GM18870 (cell line): Measurements from ENCODE around the gene BFSP1.
A peak's percentile ranks its signal among the peaks of the same experiment; 100 is the strongest.

Experiments used
- ATAC-seq: cut with Tn5 transposase; IDR thresholded peaks from one replicate; pipeline ENCODE4 v1.9.1; 2021; ENCODE audit warnings: moderate library complexity; ENCODE audit not compliant: unreplicated experiment

BFSP1 gene

DNA sequence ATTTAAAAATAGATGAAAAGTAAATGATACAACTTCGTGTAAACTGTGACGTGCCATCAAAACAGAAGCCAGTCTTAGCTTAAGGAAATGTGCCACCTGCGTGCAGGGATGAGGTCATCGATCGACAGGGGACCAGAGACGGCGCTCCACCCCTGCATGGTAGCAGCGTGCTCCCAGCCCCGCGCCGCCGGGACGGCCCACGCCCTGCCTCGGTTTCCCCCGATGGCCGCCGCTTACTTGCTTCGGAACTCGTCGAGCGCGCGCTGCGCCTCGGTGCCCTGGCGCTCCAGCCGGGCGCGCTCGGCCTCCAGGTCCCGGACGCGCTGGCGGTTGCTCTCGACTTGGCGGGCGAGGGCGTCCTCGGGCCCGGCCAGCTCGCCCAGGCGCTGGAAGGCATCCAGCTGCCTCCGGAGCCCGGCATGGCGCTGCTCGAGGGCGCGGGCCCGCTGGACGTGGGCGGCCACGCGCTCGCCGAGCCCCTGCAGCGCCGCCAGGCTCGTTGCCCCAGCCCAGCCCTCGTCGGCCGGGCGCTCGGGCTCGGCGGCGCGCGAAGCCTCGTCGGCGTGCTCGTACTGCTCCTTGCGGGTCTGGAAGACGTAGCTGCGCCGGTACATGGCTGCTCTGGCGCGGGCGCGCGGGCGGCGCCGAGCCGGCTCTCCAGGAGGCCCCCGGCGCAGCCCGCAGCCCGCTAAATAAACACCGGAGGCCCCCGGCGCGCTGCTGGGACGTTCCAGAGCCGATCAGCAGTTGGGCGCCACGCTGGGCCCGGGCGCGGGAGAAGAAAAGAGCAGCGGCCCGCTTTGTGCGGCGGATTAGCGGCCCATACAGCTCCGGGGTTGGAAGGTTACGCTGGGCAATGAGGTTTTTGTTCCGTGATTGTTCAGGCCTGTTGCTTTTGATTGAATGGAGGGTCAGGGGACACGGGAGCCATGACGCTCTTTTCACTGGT is at the start of gene BFSP1:
Gene BFSP1, minus strand, starts transcription at position 664 of the 949 bp plus-strand sequence. Its CDS starts 50 bp downstream, at position 614.
- ATAC-seq = no peak

- no peak for ATAC-seq
These were observed 49.7 kb upstream of the BFSP1 start for GRCh38 chr20:17580895-17581294.

DNA sequence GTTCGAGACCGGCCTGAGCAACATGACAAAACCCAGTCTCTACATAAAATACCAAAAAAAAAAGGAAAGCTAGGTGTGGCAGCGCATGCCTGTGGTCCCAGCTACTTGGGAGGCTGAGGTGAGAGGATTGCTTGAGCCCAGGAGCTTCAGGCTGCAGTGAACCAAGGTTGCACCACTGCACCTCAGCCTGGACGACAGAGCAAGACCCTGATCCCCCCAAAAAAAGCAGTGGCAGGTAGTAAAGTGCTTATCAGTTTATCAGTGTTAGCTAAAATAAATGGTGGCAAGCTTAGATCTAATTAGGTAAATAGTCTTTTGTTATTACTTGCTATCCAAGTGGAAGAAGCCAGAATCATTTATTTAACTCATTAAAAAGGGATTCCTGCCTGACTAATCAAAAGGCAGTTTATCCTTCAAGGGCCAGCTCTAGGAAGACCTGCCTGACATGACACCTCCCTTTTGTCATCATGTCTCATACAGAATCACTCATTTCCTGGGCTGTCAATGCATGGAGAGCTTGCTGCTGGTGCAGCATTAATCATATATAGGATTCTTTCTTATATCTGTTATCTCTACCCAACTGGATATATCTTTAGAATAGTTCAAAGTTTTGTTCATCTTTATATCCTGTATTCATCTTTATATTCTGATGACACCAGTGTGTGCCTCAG is 48.3 kb upstream of the BFSP1 start:
- ATAC-seq = no peak

DNA sequence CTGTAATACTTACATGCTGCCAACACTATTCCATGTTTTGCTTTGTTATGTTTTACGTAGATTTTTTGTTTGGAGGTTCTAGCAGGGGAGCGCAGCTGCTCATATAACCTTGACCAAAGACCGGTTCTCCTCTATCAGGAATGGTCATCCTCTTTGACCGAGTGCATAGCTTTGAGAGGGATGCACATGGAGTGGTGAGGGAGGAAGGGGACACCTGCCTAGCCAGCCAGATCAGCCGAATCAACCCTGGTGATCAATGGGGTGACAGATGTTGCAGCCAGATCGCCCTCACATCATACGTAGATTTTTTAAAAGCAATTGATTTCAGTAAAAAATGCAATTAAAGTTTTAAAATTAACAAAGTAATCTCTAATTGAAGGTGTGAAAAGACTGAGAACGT is 45.0 kb upstream of the BFSP1 start:
- no peak for ATAC-seq

DNA sequence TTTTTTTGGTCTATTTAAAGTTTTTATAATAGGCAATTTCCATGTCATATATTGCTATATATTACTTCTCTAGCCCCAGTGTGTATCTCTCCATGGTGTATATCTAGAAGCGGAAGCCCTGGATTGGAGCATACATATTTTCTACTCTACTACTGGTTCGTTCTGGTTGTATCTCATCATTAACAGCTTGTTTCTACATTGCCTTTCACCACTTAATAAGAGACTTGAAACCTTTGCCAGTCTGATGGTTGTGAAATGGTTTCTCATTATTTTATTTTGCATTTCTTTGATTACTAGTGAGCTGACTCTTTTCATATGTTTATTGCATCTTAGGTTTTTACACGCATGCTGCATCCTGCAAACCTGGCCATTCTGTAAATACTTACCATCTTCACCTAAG is 42.3 kb upstream of the BFSP1 start:
- no peak for ATAC-seq

DNA sequence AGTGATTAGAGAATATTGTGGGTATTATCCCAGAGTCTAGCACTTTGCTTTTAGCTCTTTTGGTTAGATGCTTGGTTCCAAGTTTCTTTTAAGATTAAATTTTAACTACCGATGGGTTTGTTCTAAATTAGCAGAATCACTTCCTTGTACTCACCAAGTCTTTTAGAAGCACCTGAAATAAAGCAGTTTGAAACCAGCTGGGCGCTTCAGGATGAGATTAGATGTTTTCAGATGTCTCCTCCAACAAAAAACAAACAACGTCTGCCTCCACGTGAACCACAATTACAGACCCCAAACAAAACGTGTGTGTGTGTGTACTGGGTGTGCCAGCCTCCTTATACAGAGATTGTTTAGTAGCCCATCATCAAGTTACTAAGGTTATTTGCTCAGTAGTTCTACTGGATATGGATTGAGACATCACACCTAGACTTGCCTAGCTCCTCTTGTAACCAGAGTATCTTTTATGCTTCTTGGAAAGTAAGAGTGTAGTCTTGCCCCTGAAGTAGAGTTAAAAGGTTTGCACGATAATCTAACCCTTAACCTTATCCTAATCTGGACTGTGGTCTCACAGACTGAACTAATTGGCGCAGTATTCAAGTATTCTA is 41.0 kb upstream of the BFSP1 start:
- no peak for ATAC-seq

GRCh38 chr20:17571153-17571527 is 40.0 kb upstream of the BFSP1 start:
- no peak for ATAC-seq

GRCh38 chr20:17570347-17571152 is 39.4 kb upstream of the BFSP1 start:
- no peak for ATAC-seq

DNA sequence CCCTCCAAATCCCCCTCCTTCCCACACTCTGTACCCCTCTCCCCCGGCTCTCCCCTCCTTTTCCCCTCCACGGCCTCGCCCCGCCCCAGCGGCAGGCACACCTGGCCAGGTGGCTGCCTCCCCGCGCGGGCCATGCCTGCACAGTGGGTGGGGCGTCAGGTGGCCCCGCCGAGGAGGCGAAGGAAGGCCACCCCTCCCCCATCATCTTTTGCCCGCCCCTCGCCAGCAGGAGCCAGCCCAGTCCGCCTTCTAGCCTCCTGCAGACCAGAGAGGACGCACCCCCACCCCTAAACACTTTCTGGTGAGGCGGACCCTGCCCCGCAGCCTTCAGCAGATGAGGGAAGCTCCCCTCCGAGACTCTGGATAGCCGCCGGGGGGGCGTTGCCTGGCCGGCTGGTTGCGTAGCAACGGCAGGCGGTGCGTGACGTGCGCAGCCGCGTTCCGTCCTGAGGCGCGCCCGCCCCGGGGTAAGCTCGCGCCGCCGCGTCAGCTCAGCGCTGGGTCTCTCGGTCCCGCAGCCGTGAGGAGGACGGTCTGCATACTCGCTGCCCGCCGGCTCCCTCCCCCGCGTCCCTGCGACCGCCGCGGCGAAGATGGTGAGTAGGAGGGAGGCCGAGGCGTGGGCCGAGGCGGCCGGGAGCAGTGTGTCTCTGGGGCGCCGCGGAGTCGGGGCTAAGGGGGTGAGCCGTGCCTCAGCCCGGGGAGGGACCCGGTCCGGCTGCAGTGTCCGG is 38.6 kb upstream of the BFSP1 start, which contains the start of gene DSTN:
Gene DSTN, plus strand, starts transcription at position 460 of the 731 bp plus-strand sequence. Its CDS starts 134 bp downstream, at position 594.
- ATAC-seq = peak; percentile 71

DNA sequence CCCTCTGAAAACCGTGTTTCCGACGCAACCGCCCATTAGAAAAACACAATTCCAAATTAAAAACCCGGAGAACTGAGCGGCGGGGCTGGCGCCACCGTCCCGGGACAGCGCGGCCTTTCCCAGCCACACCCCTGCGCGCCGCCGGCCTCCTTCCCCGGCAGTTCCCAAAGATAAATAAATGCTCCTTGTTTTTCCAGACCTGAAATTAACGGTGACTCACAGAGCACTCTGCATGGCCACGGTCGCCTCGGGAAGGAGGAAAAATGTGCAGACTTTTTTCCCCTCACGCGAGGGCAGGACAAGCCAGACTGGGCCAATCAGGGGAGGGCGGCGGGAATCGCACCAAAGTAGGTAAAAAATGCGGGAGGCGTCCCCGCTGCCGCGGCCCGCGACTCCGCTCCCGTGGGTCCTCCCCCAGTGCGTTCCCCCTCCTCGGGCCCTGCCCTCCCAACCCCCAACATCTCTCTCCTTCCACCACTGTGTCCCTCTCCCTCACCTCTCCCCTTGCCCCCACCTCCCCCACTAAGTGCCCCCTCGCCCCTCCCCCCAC is 37.9 kb upstream of the BFSP1 start:
- no peak for ATAC-seq

- no peak for ATAC-seq
These were observed 37.0 kb upstream of the BFSP1 start for GRCh38 chr20:17568045-17568788.

DNA sequence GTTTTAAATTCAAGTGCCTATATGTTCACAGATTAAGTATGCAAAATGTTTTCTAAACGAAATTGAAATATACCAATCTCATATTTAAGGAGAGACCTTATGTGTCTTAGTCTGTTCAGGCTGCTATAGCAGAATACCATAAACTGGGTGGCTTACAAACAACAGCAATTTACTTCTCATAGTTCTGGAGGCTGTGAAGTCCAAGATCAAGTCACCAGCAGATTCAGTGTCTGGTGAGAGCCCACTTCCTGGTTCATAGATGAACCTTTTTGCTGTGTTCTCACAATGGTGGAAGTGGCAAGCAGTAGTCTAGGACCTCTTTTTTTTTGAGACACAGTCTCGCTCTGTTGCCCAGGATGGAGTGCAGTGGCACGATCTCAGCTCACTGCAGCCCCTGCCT is 35.2 kb upstream of the BFSP1 start:
- no peak for ATAC-seq

GRCh38 chr20:17565169-17565845 is 34.1 kb upstream of the BFSP1 start:
- ATAC-seq = no peak

DNA sequence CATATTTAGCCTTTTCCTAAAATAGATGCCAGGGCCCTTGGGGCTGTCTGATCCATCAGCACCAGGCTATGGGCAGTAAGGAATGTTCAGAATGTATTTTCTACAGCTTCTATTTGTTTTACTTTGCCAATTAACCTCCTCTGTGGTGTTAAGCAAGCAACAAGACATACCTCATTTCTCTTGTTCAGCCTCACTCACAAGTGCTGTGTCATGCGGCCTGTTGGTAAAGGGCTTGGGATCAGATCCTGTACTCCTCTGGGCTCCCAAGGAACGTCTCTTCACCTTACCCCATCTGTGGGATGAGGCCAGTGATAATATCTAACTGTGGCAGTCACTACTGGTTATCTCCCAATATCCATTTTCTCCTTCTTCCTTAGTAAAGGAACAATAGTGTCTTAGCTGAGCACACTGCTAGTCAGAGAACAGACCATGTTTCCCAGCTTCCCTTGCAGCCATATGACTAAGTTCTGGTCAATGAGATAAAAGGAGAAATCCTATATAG is 31.7 kb upstream of the BFSP1 start:
- ATAC-seq = no peak

GRCh38 chr20:17560344-17561074 is 29.3 kb upstream of the BFSP1 start:
- no peak for ATAC-seq

DNA sequence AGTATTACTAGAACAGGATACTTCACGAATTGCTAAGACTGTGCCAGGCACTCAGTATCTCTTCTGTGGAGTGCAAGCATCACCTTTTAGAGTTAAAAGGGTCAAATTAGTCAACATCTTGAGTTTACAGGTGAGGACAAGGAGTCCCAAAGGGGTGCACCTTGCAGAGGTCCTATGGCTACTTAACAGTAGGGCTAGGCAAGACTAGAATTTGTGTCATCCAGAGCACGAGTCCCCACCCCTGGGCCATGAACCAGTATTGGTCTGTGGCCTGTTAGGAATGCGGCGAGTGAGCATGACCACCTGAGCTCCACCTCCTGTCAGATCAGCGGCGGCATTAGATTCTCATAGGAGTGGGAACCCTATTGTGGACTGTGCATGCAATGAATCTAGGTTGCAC is 28.2 kb upstream of the BFSP1 start:
- no peak for ATAC-seq

- no peak for ATAC-seq
These were observed 27.7 kb upstream of the BFSP1 start for GRCh38 chr20:17558941-17559304.
